ENCODE measurements around the gene NFATC3. TPM values are rescaled to one million over a fixed set of nuclear protein-coding genes. Genes with fewer than 3 reads are reported as not detected.
A peak's percentile ranks its signal among the peaks of the same experiment; 100 is the strongest.

NFATC3 gene
- total RNA-seq, 1 experiment from 2014 or later: 43.9 TPM

- Mint-ChIP-seq H3K4me1 (ENCODE audit: low read depth, unreplicated experiment) (peaks cover 22% of the 10 kb centered on the region), H3K4me3 (ENCODE audit: unreplicated experiment) (peak overlapping the region; percentile 29), H3K36me3 (ENCODE audit: insufficient read depth, unreplicated experiment) (peaks cover 26% of the 10 kb centered on the region), H3K27me3 (ENCODE audit: insufficient read depth, unreplicated experiment) (no peaks in the 10 kb centered on the region), H3K27ac (ENCODE audit: unreplicated experiment) (peak overlapping the region; percentile 30), H3K9me3 (ENCODE audit: unreplicated experiment) (no peaks in the 10 kb centered on the region)
- DNase-seq: no peak
- no peak for TF ChIP-seq CTCF (IDR thresholded peaks at IDR 0.05; ENCODE audit: insufficient read depth in 1 of 2, low read depth in 1 of 2, low read length in 1 of 2, severe bottlenecking in 1 of 2, unreplicated experiment in 1 of 2)
- ChIA-PET CTCF (no interaction called here), POLR2A (no interaction called here)
- H3K4me1 ChIP-seq: peaks cover 35% of the 10 kb centered on the region
- no peak overlapping the region for H3K4me3 ChIP-seq (ENCODE audit: low read depth, low read length)
- H3K9me3 ChIP-seq: no peaks in the 10 kb centered on the region
- intact Hi-C loops (cut with micrococcal nuclease; ENCODE audit: unreplicated experiment): no loop called here
- no TSS peak for BruUV-seq (replicated peaks)
- H3K36me3 ChIP-seq (ENCODE audit: control insufficient read depth, insufficient read depth, low read length): peaks cover 8% of the 10 kb centered on the region
- no peaks in the 10 kb centered on the region for H3K27me3 ChIP-seq (replicated peaks; ENCODE audit: control insufficient read depth, insufficient read depth, low read length)
Observed at GRCh38 chr16:68079376-68079625, 5.9 kb upstream of the NFATC3 start.

- Mint-ChIP-seq H3K4me1 (ENCODE audit: low read depth, unreplicated experiment) (peaks cover 22% of the 10 kb centered on the region), H3K4me3 (ENCODE audit: unreplicated experiment) (peak overlapping the region; percentile 29), H3K36me3 (ENCODE audit: insufficient read depth, unreplicated experiment) (peaks cover 29% of the 10 kb centered on the region), H3K9me3 (ENCODE audit: unreplicated experiment) (no peaks in the 10 kb centered on the region), H3K27ac (ENCODE audit: unreplicated experiment) (peak overlapping the region; percentile 30), H3K27me3 (ENCODE audit: insufficient read depth, unreplicated experiment) (no peaks in the 10 kb centered on the region)
- ChIA-PET CTCF (interaction anchor here (0.7 kb wide), 1 partner anchor 39 kb away, joined by 4 read pairs; no protein-coding TSS in a partner anchor), POLR2A (interaction anchor here (0.8 kb wide), 1 partner anchor 239 kb away, joined by 3 read pairs; no protein-coding TSS in a partner anchor)
- no peak overlapping the region for H3K4me3 ChIP-seq (ENCODE audit: low read depth, low read length)
- H3K36me3 ChIP-seq (ENCODE audit: control insufficient read depth, insufficient read depth, low read length): peaks cover 8% of the 10 kb centered on the region
- H3K9me3 ChIP-seq: no peaks in the 10 kb centered on the region
- DNase-seq: peak; percentile 75 to 86
- H3K27me3 ChIP-seq (replicated peaks; ENCODE audit: control insufficient read depth, insufficient read depth, low read length): no peaks in the 10 kb centered on the region
- H3K4me1 ChIP-seq: peaks cover 36% of the 10 kb centered on the region
- no TSS peak for BruUV-seq (replicated peaks)
- intact Hi-C loops (cut with micrococcal nuclease; ENCODE audit: unreplicated experiment): no loop called here
- no peak for TF ChIP-seq CTCF (IDR thresholded peaks at IDR 0.05; ENCODE audit: insufficient read depth in 1 of 2, low read depth in 1 of 2, low read length in 1 of 2, severe bottlenecking in 1 of 2, unreplicated experiment in 1 of 2)
Observed at GRCh38 chr16:68079626-68080344, 5.4 kb upstream of the NFATC3 start.

GRCh38 chr16:68081861-68082628, 3.1 kb upstream of the NFATC3 start:
- Mint-ChIP-seq H3K9me3 (ENCODE audit: unreplicated experiment) (no peaks in the 10 kb centered on the region), H3K4me3 (ENCODE audit: unreplicated experiment) (no peak overlapping the region), H3K27me3 (ENCODE audit: insufficient read depth, unreplicated experiment) (no peaks in the 10 kb centered on the region), H3K4me1 (ENCODE audit: low read depth, unreplicated experiment) (peaks cover 28% of the 10 kb centered on the region), H3K36me3 (ENCODE audit: insufficient read depth, unreplicated experiment) (peaks cover 27% of the 10 kb centered on the region), H3K27ac (ENCODE audit: unreplicated experiment) (no peak overlapping the region)
- intact Hi-C loops (cut with micrococcal nuclease; ENCODE audit: unreplicated experiment): no loop called here
- BruUV-seq (replicated peaks): no TSS peak
- no peak for DNase-seq
- Histone ChIP-seq H3K4me1 (peaks cover 36% of the 10 kb centered on the region), H3K4me3 (ENCODE audit: low read depth, low read length) (no peak overlapping the region), H3K36me3 (ENCODE audit: control insufficient read depth, insufficient read depth, low read length) (peaks cover 1% of the 10 kb centered on the region; the same call in 1 of the 2 replicates), H3K9me3 (no peaks in the 10 kb centered on the region), H3K27me3 (replicated peaks; ENCODE audit: control insufficient read depth, insufficient read depth, low read length) (no peaks in the 10 kb centered on the region)
- TF ChIP-seq CTCF (IDR thresholded peaks at IDR 0.05; ENCODE audit: insufficient read depth in 1 of 2, low read depth in 1 of 2, low read length in 1 of 2, severe bottlenecking in 1 of 2, unreplicated experiment in 1 of 2): no peak
- ChIA-PET POLR2A (no interaction called here), CTCF (no interaction called here)
